ENCODE results near the gene RIN3.

DNA sequence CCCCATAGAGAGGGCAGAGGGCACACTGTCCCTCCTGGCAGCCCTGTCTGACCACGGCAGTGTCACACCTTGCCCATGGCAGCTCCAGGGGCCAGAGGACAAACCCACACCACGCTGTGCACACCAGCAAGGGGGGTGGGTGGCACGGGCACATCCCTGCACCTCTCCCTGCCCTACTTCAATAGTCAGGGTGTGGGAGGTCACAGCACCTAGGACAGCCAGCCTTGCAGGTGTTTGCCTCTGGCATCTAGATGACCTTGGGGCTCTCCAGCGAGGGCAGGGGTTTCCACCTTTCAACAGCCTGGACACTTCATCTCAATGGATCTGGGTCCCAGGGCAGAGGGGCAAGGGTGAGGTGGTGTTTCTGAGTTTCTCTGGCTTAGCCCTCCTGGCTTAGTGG is 165.7 kb downstream of the RIN3 start:
- TF ChIP-seq, protein P1, sequence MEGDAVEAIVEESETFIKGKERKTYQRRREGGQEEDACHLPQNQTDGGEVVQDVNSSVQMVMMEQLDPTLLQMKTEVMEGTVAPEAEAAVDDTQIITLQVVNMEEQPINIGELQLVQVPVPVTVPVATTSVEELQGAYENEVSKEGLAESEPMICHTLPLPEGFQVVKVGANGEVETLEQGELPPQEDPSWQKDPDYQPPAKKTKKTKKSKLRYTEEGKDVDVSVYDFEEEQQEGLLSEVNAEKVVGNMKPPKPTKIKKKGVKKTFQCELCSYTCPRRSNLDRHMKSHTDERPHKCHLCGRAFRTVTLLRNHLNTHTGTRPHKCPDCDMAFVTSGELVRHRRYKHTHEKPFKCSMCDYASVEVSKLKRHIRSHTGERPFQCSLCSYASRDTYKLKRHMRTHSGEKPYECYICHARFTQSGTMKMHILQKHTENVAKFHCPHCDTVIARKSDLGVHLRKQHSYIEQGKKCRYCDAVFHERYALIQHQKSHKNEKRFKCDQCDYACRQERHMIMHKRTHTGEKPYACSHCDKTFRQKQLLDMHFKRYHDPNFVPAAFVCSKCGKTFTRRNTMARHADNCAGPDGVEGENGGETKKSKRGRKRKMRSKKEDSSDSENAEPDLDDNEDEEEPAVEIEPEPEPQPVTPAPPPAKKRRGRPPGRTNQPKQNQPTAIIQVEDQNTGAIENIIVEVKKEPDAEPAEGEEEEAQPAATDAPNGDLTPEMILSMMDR (IDR thresholded peaks at IDR 0.05; ENCODE audit: insufficient read depth, low read depth, low read length), result no peak
- no peak for TF ChIP-seq EZH2 (IDR thresholded peaks at IDR 0.05; ENCODE audit: insufficient read depth, low read length)

All from astrocyte (in vitro differentiated cells and primary cell).